ENCODE measurements around the gene ELP2.

DNA sequence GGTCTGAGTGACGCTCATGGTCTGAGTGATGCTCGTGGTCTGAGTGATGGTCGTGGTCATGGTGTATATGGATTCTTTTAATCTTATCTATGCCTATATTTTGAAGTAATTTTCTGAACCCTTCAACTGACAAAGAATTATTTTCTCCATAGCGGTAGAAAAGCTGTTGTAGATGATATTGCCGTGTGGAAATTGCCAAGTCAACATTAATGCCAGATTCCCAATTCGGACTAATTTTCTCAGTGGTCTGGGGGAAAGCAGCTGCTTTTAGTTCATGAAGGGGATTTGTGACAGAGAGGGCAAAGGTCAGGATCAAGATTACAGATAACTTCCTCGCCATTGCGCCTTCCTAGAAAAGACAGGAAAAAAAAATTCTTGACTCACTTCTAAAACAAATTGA, 3.0 kb upstream of the ELP2 start:
- TF ChIP-seq, protein P1, sequence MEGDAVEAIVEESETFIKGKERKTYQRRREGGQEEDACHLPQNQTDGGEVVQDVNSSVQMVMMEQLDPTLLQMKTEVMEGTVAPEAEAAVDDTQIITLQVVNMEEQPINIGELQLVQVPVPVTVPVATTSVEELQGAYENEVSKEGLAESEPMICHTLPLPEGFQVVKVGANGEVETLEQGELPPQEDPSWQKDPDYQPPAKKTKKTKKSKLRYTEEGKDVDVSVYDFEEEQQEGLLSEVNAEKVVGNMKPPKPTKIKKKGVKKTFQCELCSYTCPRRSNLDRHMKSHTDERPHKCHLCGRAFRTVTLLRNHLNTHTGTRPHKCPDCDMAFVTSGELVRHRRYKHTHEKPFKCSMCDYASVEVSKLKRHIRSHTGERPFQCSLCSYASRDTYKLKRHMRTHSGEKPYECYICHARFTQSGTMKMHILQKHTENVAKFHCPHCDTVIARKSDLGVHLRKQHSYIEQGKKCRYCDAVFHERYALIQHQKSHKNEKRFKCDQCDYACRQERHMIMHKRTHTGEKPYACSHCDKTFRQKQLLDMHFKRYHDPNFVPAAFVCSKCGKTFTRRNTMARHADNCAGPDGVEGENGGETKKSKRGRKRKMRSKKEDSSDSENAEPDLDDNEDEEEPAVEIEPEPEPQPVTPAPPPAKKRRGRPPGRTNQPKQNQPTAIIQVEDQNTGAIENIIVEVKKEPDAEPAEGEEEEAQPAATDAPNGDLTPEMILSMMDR (conservative IDR thresholded peaks at IDR 0.05; ENCODE audit: low read length) = no peak
- no peak for TF ChIP-seq EZH2phosphoT487 (IDR thresholded peaks at IDR 0.05; ENCODE audit: borderline replicate concordance, low read depth, low read length)

Measured in OCI-LY7 (cell line).